GM19463 (cell line): ENCODE results near the gene NR3C1.

Experiments
- ATAC-seq: cut with Tn5 transposase; IDR thresholded peaks from one replicate; pipeline ENCODE4 v1.9.1; 2021; ENCODE audit warnings: mild to moderate bottlenecking, moderate library complexity; ENCODE audit not compliant: unreplicated experiment

The NR3C1 gene

DNA sequence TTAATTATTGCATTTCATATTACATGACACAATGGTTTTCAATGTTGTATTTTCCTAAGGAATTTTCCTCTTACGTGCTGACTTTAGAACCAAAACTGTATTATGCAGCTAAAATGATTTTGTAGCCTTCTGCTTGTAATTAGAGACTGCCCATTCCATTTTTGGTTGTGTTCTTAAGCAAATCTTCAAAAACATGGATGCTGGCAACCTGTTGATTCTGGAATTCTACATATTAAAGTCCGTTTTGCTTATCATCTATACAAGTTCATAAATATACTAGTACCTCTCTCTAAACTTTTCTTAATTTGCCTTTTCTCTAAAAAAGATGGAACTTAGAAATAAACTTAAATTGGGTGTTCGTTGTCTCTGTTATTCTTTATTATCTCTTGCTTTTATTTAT is 88.3 kb downstream of the NR3C1 start:
- no peak for ATAC-seq

GRCh38 chr5:143314659-143315058 is 88.8 kb downstream of the NR3C1 start:
- ATAC-seq = no peak

DNA sequence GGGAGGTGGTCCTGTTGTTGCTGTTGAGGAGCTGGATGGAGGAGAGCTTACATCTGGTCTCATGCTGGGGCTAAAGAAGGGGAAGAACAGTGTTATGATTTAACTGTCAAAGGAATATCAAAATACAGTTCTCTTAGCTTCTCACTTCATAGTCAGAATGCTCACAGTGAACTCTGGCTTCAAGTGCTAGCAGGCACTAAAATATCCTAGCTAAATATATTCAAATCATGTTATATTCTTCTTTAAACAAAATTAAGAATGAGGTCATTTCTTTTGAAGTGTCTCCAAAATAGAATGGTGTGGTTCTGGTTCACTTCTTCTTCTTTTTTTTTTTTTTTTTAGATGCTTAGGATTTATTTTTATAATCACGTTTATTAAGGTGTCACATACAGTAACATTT is 89.4 kb downstream of the NR3C1 start:
- ATAC-seq = no peak

- no peak for ATAC-seq
These were observed 90.1 kb downstream of the NR3C1 start for GRCh38 chr5:143313298-143313852.

DNA sequence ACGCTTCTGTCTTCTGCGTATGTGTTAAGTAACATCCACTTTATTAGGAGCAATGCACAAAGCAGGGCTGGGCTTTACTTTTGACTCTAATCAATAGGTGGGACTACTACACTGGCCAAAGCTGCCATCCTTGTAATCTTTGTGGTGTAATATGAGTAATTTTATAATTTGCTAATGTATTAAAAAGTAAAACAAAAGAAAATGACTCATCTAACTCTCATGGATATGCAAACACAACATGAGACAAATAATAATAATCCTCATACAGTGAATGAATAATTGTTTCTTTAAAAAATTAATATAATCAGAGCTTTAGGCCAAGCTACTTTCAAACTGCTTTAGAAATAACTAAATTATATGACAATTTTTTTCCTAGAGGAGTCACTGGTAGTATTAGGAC is 90.7 kb downstream of the NR3C1 start:
- ATAC-seq = no peak

- ATAC-seq = no peak
These were observed 91.5 kb downstream of the NR3C1 start for GRCh38 chr5:143311955-143312354.

DNA sequence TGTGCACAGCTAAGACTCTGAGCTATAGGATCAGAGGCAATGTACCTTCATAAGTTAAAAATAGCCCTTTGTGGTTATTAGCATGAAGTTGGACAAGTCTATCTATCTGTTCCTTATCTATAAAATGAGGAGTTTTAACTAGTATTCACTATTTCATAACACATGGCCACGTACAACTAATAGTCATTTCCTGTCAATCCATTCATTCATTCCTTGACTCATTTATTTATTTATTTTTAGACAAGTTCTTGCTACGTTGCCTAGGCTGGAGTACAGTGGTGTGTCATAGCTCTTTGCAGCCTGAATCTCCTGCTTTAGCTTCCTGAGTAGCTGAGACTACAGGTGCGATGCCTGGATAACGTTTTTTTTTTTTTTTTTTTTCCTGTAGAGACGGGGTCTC is 92.1 kb downstream of the NR3C1 start:
- ATAC-seq = no peak

- ATAC-seq = no peak
These were observed 93.6 kb downstream of the NR3C1 start for GRCh38 chr5:143309661-143310431.

DNA sequence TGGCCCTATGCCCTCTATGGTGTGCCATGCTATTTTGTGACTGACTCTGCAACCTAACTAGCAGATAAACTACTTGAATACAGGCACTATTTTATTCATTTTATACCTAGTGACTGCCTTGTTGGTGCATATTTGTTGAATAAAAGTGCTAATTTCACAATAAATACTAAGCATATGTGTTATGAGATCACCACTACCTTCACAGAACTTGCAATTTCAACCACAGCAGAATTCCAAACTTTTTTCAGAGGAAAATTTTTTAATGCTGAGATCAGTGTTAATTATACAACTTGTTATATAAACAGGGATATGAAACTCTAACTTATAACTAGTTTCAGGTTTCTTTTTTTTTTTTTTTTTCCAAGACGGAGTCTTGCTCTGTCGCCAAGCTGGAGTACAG is 94.8 kb downstream of the NR3C1 start:
- no peak for ATAC-seq

DNA sequence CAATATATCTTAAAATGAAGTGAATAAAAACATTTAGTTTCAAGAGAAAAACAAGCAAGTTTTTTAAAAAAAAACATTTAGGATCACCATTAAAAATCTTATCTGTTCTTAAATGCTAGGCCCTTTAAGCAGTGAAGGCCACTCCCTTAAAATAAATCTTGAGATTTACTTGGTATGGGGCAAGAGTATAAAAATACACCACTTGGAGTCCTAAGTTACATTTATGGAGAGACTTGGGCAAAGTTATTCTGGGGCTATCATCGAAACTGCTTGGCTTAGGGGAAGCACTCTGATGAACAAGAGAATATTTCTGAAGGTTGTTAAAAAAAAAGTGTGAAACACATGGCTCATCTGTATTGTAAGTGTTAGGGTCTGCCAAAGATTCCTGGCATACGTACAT is 97.4 kb downstream of the NR3C1 start:
- no peak for ATAC-seq

DNA sequence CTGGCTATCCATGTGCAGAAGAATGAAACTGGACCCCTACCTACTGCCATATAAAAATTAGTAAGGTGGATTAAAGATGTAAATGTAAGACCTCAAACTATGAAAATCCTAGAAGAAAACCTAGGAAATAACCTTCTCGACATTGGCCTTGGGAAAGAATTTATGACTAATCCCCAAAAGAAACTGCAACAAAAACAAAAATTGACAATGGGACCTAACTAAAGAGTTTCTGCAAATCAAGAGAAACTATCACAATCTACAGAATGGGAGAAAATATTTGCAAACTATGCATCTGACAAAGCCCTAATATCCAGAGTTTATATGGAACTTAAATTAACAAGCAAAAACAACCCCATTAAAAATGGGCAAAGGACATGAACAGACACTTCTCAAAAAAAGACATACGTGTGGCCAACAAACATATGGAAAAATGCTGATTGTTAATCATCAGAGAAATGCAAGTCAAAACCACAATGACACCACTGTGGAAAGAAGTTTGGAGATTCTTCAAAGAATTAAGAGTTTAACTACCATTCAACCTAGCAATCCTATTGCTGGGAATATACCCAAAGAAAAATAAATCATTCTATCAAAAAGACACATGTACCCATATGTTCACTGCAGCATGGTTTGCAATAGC is 98.5 kb downstream of the NR3C1 start:
- ATAC-seq = no peak

DNA sequence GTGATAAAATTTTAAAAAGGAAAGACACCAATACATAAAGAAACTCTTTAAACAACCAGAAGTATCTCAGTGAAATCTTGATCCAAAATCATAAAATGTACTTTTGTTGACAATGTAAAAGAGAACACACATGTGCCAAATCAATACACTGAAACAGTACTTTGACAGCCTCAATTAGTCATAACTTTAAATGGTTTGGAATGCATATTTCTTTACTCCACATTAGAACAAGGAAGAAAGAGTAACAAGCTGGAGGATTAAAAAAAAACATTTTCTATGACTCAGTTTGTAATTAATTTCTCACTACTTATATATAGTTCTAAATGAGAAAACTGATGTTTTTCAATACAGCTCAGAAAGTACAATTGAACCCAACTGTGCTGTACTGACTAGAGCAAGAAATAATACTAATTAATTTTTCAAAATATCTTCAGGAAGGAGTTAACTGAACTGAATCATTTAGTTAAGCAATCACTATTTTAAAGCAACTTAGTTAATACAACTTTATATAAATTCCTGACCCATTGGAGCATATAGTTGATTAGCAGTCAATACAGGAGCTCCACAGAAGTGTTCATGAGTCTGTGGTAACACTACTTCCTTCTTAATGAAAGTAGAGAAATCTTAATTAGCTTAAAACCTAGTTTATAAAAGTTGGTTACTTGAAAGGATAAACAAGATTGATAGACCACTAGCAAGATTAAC is 101.0 kb downstream of the NR3C1 start:
- ATAC-seq = no peak

DNA sequence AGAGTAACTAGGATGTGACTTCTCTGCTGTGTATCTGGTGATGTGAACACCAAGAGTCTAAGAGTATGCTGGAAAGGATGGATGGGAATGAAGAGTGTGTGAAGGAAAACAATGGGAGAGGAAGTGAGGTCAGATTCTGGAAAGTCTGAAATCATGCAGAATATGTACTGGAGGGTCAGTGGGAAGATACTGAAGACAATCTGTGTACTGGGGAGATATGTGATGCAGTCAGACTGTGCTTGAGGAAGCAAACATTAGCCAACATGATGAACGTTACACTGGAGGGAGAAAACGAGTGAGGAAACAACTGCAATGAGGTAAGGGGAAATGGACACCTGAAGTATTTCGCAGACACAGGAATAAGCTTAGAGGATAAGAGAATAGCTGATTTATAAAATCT is 105.7 kb downstream of the NR3C1 start:
- no peak for ATAC-seq

DNA sequence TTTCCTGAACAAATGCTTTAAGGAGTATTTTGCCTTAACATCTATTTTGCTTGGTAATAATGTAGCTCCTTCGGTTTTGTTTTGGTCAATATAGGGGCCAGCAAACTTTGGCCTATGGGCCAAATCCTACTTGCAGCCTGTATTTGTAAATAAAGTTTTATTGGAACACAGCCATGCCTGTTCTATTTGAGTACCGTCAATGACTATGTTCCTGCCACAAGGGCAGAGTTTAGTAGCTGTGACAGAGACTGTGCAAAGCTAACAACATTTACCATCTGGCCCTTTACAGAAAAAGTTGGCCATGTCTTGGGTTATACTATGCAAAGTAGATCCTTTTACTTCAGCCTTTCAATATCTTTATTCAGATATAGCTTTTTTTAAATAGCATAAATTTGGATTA is 113.4 kb downstream of the NR3C1 start:
- ATAC-seq = no peak

GRCh38 chr5:143284521-143284920 is 119.0 kb downstream of the NR3C1 start:
- no peak for ATAC-seq

DNA sequence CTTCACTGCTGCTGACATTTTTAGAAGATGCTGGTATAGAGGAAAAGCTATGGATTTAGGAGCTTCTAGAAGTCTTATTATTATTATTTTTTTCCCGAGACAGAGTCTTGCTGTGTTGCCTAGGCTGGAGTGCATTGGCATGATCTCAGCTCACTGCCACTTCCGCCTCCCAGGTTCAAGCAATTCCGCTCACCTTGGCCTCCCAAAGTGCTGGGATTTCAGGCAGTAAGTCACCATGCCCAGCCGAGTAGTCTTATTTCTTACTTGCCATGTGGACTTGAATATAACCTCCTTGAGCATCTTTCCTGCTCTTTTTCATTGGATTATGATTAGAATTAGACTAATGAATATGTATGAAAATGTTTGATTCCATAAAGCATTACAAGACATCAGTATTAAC is 119.5 kb downstream of the NR3C1 start:
- ATAC-seq = no peak

DNA sequence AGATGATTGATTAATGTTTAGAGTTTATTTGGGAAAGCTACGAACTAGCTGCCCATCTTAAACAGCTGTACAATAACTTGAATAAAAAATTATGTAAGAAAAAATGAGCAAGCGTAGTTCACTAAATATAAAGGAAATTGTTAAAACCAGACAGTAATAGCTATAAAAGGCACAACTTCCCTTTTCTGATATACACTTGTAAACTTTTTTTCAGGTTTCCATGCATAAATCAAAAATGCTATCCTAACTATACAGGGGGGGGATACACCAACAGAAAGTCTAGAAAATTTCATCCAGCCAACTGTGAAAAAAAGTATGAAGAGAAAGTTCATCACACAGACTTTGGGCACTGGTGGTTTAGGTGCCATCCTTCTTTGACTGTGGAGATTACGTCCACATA is 122.3 kb downstream of the NR3C1 start:
- ATAC-seq = no peak

DNA sequence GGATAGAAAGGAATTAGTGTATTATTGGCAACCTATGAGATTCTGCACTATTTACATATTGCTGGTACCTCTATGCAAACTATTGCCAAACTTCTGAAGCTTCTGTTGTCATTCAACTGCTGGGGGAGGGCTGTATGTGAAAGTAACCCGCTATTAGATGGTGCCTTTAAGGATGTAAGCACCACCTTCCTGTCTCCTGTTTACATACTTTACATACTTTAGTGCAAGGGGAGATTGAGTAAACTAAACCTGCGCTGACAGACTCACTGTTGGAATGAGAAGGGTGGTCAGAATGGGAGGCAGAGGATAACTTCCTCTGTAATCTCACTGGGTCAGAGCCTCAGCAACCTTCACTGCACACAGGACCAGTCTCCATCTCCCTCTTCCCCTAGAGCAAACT is 123.8 kb downstream of the NR3C1 start:
- ATAC-seq = no peak

- no peak for ATAC-seq
These were observed 126.0 kb downstream of the NR3C1 start for GRCh38 chr5:143277536-143277935.

GRCh38 chr5:143275512-143276363 is 127.7 kb downstream of the NR3C1 start:
- ATAC-seq = no peak

DNA sequence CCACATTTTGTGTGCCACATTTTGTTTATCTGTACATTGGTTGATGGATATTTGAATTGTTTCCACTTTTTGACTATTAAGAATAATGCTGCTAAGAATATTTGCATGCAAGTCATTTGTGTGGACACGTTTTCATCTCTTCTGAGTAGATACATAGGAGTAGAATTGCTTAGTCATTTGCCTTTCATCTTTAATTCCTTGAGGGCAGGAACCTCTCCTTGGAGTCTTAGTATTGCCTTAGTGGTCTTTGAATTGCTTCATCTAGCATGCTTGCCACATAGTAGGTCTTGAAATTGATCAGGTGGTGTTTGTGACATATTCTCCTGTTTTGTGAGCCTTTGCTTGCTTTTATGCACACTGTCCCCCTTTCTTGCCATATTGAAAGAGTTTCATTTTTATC is 128.5 kb downstream of the NR3C1 start:
- no peak for ATAC-seq
